HG03378 (cell line): ENCODE results near the gene GNG7.
A peak's percentile ranks its signal among the peaks of the same experiment; 100 is the strongest.

Experiments
- ATAC-seq: cut with Tn5 transposase; IDR thresholded peaks from one replicate; pipeline ENCODE4 v1.9.1; 2021; ENCODE audit warnings: mild to moderate bottlenecking, moderate library complexity; ENCODE audit not compliant: unreplicated experiment

Gene GNG7

DNA sequence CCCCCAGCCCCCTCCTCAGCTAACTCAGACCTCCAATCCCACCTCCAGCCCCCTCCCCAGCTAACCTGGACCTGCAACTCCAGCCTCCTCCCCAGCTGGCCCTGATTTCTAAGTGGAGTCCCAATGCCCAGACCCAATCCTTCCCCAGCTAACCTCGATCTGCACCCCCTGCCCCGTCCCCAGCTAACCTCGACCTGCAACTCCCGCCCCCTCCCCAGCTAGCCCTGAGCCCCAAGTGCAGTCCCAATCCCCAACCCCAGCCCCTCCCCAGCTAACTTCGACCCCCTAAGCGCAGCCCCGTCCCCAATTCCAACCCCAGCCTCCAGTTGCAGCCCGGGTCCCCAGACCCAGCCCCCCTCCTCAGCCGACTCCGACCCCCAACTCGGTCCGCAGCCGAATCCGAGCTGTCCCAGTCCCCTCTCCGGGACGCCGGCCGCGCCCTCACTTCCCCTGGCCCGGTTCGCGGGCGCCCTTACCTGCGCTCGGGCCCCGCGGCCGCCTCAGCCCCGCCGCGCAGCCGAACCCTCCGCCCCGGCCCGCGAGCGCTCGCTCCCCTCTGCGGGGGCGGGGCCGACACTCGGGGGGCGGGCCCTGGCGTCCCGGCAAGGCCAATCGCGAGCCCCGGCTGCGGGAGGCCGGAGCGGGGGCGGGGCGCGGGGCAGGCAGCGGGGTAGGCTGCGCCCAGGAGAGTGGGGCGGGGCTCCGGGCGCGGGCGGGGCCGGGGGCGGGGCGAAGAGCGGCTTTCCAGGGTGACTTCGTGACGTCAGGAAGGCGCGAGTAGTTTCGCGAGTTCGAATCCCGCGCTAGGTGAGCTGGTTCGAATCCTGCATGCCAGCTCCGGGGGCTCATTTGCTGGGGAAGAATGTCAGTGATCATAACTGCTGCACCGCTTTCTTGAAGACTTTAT lies at the start of gene GNG7:
TSS of gene GNG7 (minus strand) at position 525 of the 907 bp plus-strand sequence. CDS start 182,006 bp downstream, outside the sequence.
- no peak for ATAC-seq

DNA sequence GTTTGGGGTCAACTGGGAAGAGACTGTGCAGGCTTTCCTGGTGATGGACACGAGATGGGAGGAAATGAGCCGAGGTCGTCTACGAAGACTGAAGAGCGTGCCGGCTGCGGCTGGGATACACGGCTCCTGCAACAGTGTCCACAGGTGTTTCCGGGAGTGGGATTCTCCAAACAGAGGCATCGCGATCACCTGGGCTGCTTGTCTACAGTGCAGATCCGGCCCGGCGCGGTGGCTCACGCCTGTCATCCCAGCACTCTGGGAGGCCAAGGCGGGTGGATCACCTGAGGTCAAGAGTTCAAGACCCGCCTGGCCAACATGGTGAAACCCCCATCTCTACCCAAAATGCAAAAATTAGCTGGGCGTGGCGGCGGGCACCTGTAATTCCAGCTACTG lies 48.9 kb upstream of the GNG7 start:
- ATAC-seq = no peak

DNA sequence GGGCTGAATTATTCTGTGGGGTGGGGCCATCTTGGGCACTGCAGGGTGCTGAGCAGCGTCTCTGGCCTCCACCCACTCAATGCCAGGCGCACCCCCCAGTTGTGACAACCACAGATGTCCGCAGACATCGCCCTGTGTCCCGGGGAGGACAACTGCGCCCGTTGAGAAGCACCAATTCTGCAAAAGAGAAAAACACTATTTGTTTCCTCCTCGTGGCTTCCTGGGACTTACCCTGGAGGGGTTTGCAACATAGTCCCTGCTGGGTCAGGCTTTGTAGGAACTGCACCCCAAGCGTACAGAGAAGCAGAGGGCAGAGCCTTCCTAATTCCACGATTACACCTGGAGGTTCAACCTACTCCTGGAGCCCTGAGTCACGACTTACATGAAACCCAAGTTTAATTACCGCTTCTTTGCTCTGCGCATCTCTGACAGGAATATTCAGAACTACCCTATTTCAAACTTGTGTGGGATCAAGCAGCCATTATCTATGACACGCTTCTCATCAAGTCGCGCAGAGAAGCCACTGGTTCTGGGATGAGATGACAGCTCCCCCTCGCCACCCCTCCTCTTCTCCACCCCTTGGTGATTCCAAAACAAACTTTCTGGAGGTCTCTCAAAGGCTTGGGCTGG lies 48.4 kb upstream of the GNG7 start:
- no peak for ATAC-seq

DNA sequence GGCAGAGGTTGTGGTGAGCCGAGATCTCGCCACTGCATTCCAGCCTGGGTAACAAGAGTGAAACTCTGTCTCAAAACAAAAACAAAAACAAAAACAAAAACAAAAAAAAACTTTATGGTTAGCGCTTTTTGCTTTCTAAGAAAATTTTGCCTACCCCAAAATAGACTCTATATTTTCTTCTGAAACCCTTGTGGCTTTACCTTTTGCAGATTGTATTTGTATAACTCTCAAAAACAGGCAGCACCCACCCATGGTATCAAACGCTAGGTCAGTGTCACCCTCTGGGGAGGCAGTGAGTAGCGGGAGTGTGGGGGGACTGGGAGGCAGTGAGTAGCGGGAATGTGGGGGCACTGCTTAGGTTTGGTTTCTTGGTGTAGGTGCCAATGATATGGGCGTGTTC lies 44.9 kb upstream of the GNG7 start:
- no peak for ATAC-seq

DNA sequence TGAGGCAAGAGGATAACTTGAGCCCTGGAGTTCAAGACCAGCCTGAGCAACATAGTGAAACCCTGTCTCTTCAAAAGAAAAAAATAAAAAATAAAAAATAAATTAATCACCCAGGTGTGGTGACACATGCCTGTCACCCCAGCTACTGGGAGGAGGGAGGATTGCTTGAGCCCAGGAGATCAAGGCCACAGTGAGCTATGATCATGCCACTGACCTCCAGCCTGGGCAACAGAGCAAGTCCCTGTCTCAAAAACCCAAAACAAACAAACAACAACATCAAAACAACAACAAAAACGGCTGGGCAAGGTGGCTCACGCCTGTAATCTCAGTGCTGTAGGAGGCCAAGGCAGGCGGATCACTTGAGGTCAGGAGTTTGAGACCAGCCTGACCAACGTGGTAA lies 41.6 kb upstream of the GNG7 start:
- no peak for ATAC-seq

DNA sequence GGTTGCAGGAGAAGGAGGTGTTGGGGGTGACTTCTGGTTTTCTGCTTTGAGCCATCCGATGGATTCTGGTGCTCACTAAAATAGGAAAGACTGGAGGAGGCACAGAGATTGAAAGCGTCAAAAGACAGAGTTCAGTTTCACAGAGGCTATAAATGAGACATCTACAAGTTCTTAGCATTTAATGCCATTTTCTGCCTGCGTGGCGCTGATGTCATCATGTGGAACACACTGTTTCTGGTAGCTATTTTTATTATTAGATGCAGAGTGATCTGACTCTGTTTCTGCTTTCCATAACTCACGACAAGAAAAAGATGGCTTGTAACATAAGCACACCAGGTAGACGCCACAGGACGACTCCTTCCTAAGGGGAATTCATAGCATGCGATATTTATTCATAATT lies 40.6 kb upstream of the GNG7 start:
- ATAC-seq = no peak

DNA sequence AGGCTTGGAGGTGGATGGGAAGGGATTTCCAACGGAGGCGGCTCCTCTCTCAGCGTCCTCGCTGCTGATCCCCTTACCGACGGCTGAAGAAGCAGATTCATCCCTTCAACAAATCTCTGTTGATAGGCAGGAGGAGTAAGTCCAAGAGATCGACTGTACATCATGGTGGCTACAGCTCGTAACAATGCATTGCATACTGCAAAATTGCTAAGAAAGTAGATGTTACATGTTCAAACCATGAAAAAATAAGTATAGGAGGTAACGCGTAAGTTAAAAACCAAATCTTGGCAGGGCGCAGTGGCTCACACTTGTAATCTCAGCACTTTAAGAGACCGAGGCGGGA lies 37.8 kb upstream of the GNG7 start:
- no peak for ATAC-seq

DNA sequence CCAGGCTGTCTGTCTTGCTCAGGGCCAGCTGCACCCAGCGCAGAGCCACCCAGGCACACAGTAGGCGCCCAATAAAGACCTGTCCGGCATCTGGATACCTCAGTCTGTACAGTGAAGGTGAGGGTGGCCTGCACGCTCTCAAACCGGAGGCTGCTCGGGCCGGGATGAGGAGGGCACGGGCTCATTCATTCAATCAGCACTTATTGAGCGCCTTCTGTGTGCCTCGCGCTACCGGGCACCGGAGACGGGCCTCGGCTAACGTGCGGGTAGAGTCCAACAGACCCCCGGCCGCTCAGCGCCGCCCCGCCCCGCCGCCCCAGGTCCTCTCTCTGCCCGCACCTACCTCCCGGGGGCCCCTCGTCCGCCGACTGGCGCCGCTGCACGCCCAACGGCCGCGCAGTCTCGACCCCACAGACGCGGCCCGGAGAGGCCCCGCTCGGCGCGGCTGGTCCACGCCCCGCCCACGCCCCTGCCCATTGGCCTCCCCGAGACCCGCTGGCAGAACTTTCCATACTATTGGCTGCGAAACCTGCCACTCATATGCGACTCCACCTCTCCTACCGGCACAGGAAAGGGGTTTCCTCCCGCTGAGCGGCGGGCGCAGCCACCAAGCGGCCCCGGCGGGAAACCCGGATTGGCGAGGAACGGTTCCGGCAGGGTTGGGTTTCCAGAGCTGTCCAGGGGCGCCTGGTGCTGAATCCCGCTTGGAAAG lies 37.3 kb upstream of the GNG7 start, which contains the start of gene SLC39A3:
TSS of gene SLC39A3 (minus strand) at position 416 of the 712 bp plus-strand sequence. CDS start 2,760 bp downstream, outside the sequence.
- peak; percentile 81 for ATAC-seq

DNA sequence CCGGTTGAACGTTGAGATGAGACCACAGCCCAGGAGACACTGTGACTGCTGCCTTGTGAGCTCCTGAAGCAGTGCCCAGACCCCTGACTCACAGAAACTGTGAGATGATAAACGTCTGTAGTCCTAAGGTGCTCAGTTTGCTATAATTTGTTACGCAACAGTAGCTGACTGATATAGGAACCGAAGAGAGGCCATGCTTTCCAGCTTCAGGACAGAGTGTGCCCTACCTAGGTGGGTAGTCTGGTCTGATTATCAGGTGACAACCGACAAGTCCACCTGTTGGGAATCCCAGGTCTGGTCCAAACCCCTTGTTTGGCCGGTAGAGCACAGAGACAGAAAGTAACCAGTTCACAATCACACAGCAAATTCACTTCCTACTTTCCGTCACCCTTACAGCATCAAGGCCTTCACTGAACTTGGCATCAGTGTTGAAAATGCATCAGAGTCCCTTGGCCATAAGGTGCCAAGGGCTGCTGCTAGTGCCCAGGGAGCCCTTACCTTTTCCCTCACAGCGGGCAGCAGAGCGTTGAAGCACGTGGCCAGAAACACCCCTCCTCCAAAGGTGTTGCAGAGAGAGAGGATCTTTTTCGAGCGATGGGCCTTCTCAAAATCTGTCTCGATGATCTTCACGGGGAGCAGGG lies 34.2 kb upstream of the GNG7 start:
- no peak for ATAC-seq

DNA sequence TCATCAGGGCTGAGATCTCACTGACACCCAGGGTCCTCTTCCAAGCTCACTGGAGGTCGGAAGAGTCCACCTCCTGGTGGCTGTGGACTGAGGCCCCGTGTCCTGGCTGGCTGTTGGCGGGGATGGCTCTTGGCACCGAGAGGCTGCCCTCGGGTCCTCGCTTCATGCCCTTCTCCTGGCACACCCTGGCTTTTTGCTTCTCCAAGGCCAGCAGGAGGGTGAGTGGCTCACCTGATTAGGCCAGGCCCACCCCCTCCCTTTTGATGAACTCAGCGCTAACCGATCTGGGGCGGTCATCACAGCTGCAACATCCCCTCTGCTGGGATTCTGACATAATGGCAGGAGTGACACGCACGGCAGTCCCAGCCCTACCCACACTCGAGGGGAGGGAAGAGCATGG lies 32.9 kb upstream of the GNG7 start:
- no peak for ATAC-seq

DNA sequence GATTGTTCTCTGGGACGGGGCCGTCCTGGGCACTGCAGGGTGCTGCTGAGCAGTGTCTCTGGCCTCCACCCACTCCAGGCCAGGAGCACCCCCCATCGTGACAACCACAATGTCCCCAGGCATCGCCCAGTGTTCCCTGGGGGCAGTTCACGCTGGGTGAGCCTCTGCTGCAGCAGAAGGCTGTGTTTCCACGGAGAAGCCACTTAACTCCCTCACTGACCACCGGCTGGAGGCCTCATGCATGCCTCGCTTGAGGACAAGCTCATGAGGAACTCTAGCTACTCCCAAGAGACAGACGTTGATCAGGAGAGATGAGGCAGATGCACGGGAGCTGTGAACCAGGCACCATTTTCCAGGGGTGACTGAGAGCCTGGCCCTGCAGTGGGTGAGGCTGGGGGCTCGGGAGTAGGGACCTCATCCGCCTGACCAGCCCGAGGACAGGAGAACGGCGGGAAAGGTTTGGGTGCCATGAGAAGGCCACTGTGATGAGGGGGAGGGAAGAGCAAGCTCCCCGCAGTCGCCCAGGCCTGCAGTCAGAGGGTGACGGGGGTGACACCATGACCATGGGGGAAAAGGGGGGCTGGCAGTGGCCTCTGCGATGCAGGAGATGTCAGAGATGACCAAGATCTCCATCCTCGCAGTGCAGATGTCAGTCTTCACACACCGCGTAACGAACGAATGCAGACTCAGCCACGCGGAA lies 32.2 kb upstream of the GNG7 start:
- no peak for ATAC-seq

DNA sequence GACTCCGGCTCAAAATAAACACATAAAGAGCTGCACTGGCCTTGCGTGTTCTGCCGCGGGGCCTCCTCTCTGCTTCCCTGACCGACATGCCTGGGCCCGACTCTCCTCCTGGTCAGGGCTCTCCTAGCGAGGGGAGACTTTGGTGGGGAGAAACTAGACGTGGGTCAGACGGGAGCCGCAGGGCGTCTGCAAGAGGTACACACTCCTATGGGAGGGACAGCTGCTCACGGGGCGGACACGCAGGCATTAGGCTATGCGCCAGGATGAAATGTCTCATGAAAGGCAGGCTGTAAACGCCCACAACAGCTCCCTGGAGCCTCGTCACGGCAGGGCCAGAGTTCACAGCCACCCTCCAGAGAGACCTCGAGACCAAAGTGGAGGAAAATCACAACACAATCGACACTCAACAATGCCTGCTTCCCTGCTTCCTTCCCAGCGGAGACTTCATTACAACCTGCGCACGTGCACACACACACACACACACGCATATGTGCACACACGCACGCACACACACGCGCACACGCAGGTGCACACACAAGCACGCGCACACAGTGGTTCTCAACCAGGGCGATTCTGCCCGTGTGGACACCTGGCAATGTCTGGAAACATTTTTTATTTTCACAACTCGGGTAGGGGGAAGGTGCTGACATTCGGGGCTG lies 31.6 kb upstream of the GNG7 start:
- ATAC-seq = no peak

DNA sequence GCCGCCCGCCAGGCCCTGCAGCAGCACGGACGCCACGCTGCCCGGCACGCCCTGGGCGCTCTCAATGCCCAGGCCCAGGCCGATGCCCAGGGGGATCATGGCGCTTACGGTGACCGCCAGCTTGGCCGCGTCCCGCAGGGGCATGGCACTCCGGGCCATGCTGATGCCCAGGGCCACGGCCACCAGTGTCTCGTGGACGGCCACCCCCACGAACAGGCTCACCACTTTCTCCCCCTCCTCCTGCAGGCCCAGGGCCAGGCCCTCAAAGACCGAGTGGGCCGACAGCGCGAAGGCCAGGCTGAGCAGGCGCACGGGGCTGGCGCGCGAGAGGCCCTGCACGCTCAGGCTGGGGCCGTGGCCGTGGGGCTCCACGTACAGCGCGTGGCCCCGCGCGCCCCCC lies 30.4 kb upstream of the GNG7 start:
- no peak for ATAC-seq

DNA sequence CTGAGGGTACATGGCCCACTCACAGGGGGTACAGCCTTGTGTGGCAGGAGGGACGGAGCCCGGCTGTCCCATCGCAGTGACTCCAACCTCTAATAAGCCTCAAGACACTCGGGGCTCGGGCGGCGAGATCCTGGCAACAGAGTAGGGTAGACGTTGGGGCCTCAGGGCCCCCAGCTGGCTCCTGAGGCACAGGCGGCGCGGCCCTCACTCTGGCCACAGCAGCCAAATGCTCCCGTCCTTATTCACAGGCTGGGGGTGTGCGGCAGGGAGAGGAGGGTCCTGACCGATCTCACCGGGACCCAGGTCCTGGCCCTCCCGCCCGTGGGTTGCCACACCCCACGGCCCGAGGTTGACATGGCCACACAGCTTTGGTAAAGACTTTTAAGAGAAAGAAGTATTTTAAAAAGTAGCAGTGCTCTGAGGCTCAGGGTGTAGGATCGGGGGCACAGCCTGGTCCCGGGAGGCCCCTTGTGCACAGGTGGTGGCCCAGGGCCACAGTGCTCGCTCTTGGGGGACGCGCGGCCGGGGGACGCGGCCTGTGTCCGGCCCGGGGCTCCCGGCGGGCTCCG lies 29.7 kb upstream of the GNG7 start:
- no peak for ATAC-seq

DNA sequence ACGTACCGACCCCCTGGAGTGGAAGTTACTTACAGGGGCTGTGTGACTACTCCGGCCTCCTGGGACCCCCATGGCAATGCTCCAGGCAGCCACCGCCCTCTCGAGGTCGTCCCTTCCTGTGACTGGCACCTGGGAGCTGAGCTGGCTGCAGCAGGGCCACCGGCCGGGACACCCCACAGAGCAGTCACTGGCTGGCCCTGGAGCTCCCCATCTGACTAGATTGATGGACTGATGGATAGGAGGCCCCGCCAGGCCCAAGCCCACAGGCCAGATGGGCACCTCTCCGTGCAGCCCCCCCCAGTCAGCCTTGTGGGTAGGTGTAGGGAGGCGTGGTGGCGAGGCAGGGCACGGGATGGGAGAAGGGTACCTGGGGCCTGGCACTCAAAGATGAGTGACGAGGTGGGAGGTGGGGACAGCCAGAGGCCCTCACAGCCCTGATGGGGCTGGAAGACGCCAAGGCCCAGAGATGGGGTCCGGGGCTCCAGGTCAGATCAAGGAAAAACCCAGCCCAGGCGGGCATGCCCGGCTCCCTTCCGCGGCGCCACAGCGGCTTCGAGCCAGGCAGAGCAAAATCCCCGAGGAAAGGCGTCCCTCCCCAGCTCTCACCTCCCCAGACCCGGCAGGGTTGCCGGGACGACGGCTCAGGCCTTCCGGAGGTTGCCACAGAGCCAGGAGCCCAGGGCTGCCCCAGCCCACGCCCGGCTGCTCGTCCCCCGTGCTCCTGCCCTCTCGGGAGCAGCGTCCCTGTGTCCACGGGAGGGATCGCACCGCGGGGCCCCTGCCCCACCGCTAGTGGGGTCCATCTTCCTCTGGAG lies 28.9 kb upstream of the GNG7 start:
- ATAC-seq = no peak

DNA sequence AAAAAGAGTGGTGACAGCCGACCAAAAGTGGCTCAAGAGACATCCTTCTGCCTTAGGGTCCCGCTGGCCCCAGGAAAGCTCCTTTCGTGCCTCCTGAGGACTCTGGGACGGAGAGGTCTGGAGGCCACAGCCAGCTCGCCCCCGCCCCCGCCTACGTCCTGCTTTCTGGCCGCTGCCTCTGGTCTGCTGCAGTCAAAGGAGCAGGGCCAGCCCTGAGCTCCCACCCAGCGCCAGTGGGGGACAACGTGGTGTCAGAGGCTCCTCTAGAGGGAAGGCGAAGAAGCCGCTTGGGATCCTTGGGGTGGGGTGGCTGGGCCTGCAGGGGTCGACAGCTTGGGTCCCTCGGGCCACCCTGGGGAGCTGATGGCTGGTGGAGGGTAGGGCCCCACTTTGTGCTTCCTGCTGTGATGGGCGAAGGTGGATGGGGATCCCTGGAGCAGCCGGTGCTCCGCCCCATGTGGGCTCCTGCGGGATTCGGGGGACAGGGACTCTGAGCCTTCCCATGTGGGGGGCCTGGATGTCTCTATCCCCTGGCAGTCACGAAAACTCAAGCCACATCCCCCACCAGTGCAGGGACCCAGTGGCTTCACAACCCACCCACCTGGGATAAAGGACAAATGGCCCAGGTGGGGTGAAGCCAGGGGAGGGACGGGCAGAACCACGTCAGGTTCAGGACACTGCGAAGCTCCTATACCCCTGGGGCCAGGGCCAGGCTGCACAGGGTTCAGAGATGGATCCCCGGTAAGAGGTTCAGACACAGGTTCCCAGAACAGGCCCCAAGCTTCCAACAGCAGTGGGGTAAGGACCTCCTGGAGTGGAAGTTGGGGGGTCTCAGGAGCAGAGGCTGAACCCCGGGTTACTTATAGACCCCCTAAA lies 27.7 kb upstream of the GNG7 start:
- ATAC-seq = no peak

DNA sequence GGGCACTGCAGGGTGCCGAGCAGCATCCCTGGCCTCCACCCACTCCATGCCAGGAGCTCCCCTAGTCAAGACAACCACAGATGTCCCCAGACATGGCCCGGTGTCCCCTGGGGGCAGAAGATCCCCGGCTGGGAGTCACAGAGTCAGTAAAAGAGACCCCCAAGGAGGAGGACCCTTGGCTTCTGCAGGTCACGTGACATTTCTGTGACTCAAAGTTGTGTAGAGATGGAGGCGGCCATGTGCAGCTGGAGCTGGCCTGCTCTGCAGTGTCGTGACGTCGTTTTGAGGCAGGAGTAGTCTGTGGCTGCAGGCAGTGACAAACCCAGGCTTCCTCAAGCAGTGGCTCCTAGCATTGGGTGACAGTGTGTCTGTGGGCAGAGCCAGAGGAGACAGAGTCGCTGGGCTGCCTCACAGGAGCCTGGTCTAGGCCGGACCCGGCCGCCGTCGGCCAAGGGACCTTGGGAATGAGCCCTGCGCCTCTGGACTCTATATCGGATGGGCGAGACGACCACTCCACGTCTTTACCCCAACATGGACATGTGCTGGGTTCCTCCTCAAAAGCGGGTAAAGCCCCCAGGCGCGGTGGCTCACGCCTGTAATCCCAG lies 26.4 kb upstream of the GNG7 start:
- ATAC-seq = no peak

DNA sequence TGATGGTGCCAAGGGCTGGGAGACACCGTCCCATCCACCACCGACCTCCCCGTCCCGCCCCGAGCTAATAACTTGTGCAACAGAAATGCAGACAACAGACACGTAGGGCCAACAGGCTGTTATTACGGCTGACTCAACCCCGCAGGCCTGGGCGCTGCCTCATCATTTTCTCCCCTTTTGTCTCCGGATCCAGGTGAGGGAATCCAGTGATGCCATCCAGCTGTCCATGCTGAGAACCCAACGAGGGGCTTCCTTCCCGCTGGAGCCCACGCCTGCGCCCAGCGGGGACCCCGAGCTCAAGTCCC lies 25.1 kb upstream of the GNG7 start:
- ATAC-seq = no peak
